ENCODE data around the gene TBX19. TPM values are rescaled to one million over a fixed set of nuclear protein-coding genes. Genes with fewer than 3 reads are reported as not detected.
"Not testable (repeated sequence)": the region's sequence is repeated elsewhere in the genome, so short reads cannot be mapped to it uniquely, and the experiment has no call there.

TBX19 gene
- polyA plus RNA-seq, 6 donors from 2014 or later: 1.7 to 4.3 (median 2.3) TPM; not detected in 1

- no peak overlapping the region for H3K4me3 Mint-ChIP-seq
- peaks cover 4 to 8% (median 7%) of the 10 kb centered on the region in 3 donors for H3K4me1 Mint-ChIP-seq
- H3K27me3 Mint-ChIP-seq: peaks cover 0 to 8% (median 0%) of the 10 kb centered on the region in 3 donors
- H3K36me3 Mint-ChIP-seq: peaks cover 0 to 5% of the 10 kb centered on the region in 2 donors
- H3K9me3 Mint-ChIP-seq: no peaks in the 10 kb centered on the region
- ATAC-seq (ENCODE audit: low read depth in 2 of 2) (no peak), DNase-seq (no peak)
- H3K27ac Mint-ChIP-seq: no peak overlapping the region
Measured at GRCh38 chr1:168340781-168341482, 60.3 kb downstream of the TBX19 start.

- ATAC-seq (ENCODE audit: low read depth in 2 of 2) (no peak), DNase-seq (no peak)
- H3K4me1 Mint-ChIP-seq: peaks cover 4 to 8% (median 7%) of the 10 kb centered on the region in 3 donors
- no peak overlapping the region for H3K27ac Mint-ChIP-seq
- H3K4me3 Mint-ChIP-seq: no peak overlapping the region
- peaks cover 0 to 5% of the 10 kb centered on the region in 2 donors for H3K36me3 Mint-ChIP-seq
- H3K27me3 Mint-ChIP-seq: peaks cover 0 to 8% (median 0%) of the 10 kb centered on the region in 3 donors
- H3K9me3 Mint-ChIP-seq: no peaks in the 10 kb centered on the region
Measured at GRCh38 chr1:168341483-168341975, 60.9 kb downstream of the TBX19 start.

GRCh38 chr1:168342572-168343280 lies 62.0 kb downstream of the TBX19 start:
- ATAC-seq (ENCODE audit: low read depth in 2 of 2): peak; percentile 99 to 100
- peaks cover 4 to 8% (median 8%) of the 10 kb centered on the region in 3 donors for H3K4me1 Mint-ChIP-seq
- H3K27ac Mint-ChIP-seq: peak overlapping the region in 4 of 6 donors; percentile 38 to 70 (median 64)
- peak overlapping the region in 5 of 8 donors; percentile 23 to 71 (median 50) for H3K4me3 Mint-ChIP-seq
- H3K27me3 Mint-ChIP-seq: peaks cover 0 to 8% (median 0%) of the 10 kb centered on the region in 3 donors
- peaks cover 0 to 5% of the 10 kb centered on the region in 2 donors for H3K36me3 Mint-ChIP-seq
- peak; percentile 78 for DNase-seq
- no peaks in the 10 kb centered on the region for H3K9me3 Mint-ChIP-seq

- H3K27me3 Mint-ChIP-seq: peaks cover 0 to under 1% (median 0%) of the 10 kb centered on the region in 3 donors
- H3K4me3 Mint-ChIP-seq: no peak overlapping the region
- DNase-seq: no peak
- ATAC-seq (ENCODE audit: low read depth in 2 of 2): no peak
- no peaks in the 10 kb centered on the region for H3K9me3 Mint-ChIP-seq
- peak overlapping the region in 3 of 6 donors; percentile 10 to 59 (median 51) for H3K27ac Mint-ChIP-seq
- H3K4me1 Mint-ChIP-seq: peaks cover 11 to 17% (median 14%) of the 10 kb centered on the region in 3 donors
- H3K36me3 Mint-ChIP-seq: peaks cover 0 to under 1% of the 10 kb centered on the region in 2 donors
Measured at GRCh38 chr1:168343566-168343965, 62.9 kb downstream of the TBX19 start.

- no peak overlapping the region for H3K4me3 Mint-ChIP-seq
Measured at GRCh38 chr1:168344517-168344916, 63.8 kb downstream of the TBX19 start.

GRCh38 chr1:168345939-168346338 lies 65.3 kb downstream of the TBX19 start:
- peaks cover 11 to 17% (median 14%) of the 10 kb centered on the region in 3 donors for H3K4me1 Mint-ChIP-seq
- no peaks in the 10 kb centered on the region for H3K9me3 Mint-ChIP-seq
- no peak overlapping the region for H3K4me3 Mint-ChIP-seq
- H3K27ac Mint-ChIP-seq: no peak overlapping the region
- DNase-seq: no peak
- no peaks in the 10 kb centered on the region for H3K27me3 Mint-ChIP-seq
- no peaks in the 10 kb centered on the region for H3K36me3 Mint-ChIP-seq
- ATAC-seq (ENCODE audit: low read depth in 2 of 2): no peak

More at GRCh38 chr1:168344517-168344916, 63.8 kb downstream of the TBX19 start:
- H3K27me3 Mint-ChIP-seq: no peaks in the 10 kb centered on the region
- DNase-seq (no peak), ATAC-seq (ENCODE audit: low read depth in 2 of 2) (no peak)
- peak overlapping the region in 1 of 6 donors; percentile 15 for H3K27ac Mint-ChIP-seq
- no peaks in the 10 kb centered on the region for H3K9me3 Mint-ChIP-seq
- no peaks in the 10 kb centered on the region for H3K36me3 Mint-ChIP-seq
- H3K4me1 Mint-ChIP-seq: peaks cover 11 to 17% (median 14%) of the 10 kb centered on the region in 3 donors

GRCh38 chr1:168347630-168348029 lies 67.0 kb downstream of the TBX19 start:
- Mint-ChIP-seq H3K4me3 (peak overlapping the region; percentile 79 to 95 (median 91)), H3K9me3 (peaks cover 0 to 3% (median 0%) of the 10 kb centered on the region in 7 donors), H3K4me1 (peaks cover 10 to 13% (median 11%) of the 10 kb centered on the region in 3 donors), H3K27ac (peak overlapping the region in 3 of 6 donors; percentile 87 to 91 (median 89)), H3K27me3 (no peaks in the 10 kb centered on the region), H3K36me3 (no peaks in the 10 kb centered on the region)
- ATAC-seq (ENCODE audit: low read depth in 2 of 2) (no peak), DNase-seq (no peak)

GRCh38 chr1:168348146-168348709 lies 67.6 kb downstream of the TBX19 start:
- peaks cover 6 to 9% (median 7%) of the 10 kb centered on the region in 3 donors for H3K4me1 Mint-ChIP-seq
- peak overlapping the region; percentile 63 to 98 (median 88) for H3K27ac Mint-ChIP-seq
- ATAC-seq (ENCODE audit: low read depth in 2 of 2) (peak; percentile 47 to 60), DNase-seq (peak; percentile 20)
- H3K9me3 Mint-ChIP-seq: peaks cover 0 to 3% (median 0%) of the 10 kb centered on the region in 7 donors
- H3K27me3 Mint-ChIP-seq: no peaks in the 10 kb centered on the region
- peak overlapping the region; percentile 79 to 95 (median 91) for H3K4me3 Mint-ChIP-seq
- no peaks in the 10 kb centered on the region for H3K36me3 Mint-ChIP-seq

- H3K4me1 Mint-ChIP-seq; H3K36me3 Mint-ChIP-seq; H3K9me3 Mint-ChIP-seq; ATAC-seq (ENCODE audit: low read depth in 2 of 2); H3K4me3 Mint-ChIP-seq; DNase-seq; H3K27me3 Mint-ChIP-seq; H3K27ac Mint-ChIP-seq: not testable (repeated sequence)
Measured at GRCh38 chr1:168354335-168355269, 73.9 kb downstream of the TBX19 start.

- Mint-ChIP-seq H3K4me1 (no peaks in the 10 kb centered on the region), H3K27ac (no peak overlapping the region), H3K27me3 (peaks cover 6 to 40% (median 39%) of the 10 kb centered on the region in 3 donors), H3K9me3 (no peaks in the 10 kb centered on the region), H3K4me3 (no peak overlapping the region), H3K36me3 (no peaks in the 10 kb centered on the region)
- ATAC-seq (ENCODE audit: low read depth in 2 of 2) (no peak), DNase-seq (no peak)
Measured at GRCh38 chr1:168360151-168361021, 79.7 kb downstream of the TBX19 start.

GRCh38 chr1:168361252-168361651 lies 80.6 kb downstream of the TBX19 start:
- peaks cover 11 to 45% (median 39%) of the 10 kb centered on the region in 3 donors for H3K27me3 Mint-ChIP-seq
- no peaks in the 10 kb centered on the region for H3K9me3 Mint-ChIP-seq
- H3K27ac Mint-ChIP-seq: no peak overlapping the region
- no peak overlapping the region for H3K4me3 Mint-ChIP-seq
- no peaks in the 10 kb centered on the region for H3K4me1 Mint-ChIP-seq
- ATAC-seq (ENCODE audit: low read depth in 2 of 2) (no peak), DNase-seq (no peak)
- no peaks in the 10 kb centered on the region for H3K36me3 Mint-ChIP-seq

GRCh38 chr1:168362991-168363390 lies 82.3 kb downstream of the TBX19 start:
- no peak overlapping the region for H3K27ac Mint-ChIP-seq
- H3K27me3 Mint-ChIP-seq: peaks cover 11 to 58% (median 45%) of the 10 kb centered on the region in 3 donors
- no peaks in the 10 kb centered on the region for H3K9me3 Mint-ChIP-seq
- H3K4me1 Mint-ChIP-seq: no peaks in the 10 kb centered on the region
- no peak overlapping the region for H3K4me3 Mint-ChIP-seq
- ATAC-seq (ENCODE audit: low read depth in 2 of 2) (no peak), DNase-seq (no peak)
- H3K36me3 Mint-ChIP-seq: no peaks in the 10 kb centered on the region
